Measurements from ENCODE around the gene SHKBP1.

SHKBP1 gene

DNA sequence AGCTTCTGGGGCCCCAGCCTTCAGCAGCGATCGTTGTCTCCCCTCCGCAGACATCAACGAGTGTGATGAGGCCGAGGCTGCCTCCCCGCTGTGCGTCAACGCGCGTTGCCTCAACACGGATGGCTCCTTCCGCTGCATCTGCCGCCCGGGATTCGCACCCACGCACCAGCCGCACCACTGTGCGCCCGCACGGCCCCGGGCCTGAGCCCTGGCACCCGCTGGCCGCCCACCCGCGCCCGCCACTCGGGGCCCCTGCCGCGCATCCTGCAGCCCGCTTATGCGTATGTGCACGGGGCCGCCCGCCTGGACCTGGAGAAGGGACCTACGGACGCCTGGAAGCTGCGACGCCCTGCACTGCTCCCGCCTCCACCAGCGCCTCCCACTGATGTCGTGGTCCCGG lies 52.7 kb downstream of the SHKBP1 start:
- no peak overlapping the region for H3K27ac ChIP-seq (ENCODE audit: low read depth, low read length)
- no peaks in the 10 kb centered on the region for H3K4me1 ChIP-seq (ENCODE audit: control insufficient read depth, low read length)
- H3K27me3 ChIP-seq (ENCODE audit: control insufficient read depth, low read length) = 0 out of 2 replicates have a peak, but pooled peaks cover 3% of the 10 kb centered on the region
- H3K79me2 ChIP-seq (ENCODE audit: control insufficient read depth, low read length) = no peaks in the 10 kb centered on the region
- H4K20me1 ChIP-seq (ENCODE audit: control insufficient read depth, insufficient read depth, low read depth, low read length) = no peaks in the 10 kb centered on the region
- H3K9me2 ChIP-seq (replicated peaks; ENCODE audit: control insufficient read depth, low read length) = no peaks in the 10 kb centered on the region
- TF ChIP-seq, protein P1, sequence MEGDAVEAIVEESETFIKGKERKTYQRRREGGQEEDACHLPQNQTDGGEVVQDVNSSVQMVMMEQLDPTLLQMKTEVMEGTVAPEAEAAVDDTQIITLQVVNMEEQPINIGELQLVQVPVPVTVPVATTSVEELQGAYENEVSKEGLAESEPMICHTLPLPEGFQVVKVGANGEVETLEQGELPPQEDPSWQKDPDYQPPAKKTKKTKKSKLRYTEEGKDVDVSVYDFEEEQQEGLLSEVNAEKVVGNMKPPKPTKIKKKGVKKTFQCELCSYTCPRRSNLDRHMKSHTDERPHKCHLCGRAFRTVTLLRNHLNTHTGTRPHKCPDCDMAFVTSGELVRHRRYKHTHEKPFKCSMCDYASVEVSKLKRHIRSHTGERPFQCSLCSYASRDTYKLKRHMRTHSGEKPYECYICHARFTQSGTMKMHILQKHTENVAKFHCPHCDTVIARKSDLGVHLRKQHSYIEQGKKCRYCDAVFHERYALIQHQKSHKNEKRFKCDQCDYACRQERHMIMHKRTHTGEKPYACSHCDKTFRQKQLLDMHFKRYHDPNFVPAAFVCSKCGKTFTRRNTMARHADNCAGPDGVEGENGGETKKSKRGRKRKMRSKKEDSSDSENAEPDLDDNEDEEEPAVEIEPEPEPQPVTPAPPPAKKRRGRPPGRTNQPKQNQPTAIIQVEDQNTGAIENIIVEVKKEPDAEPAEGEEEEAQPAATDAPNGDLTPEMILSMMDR (IDR thresholded peaks at IDR 0.05; ENCODE audit: low read depth, low read length, poor library complexity, severe bottlenecking) = no peak
- no peak for TF ChIP-seq EZH2phosphoT487 (IDR thresholded peaks at IDR 0.05; ENCODE audit: borderline replicate concordance, low read length)
- peaks cover 3% of the 10 kb centered on the region; the same call in 1 of the 2 replicates for H3F3A ChIP-seq (ENCODE audit: control insufficient read depth, insufficient read depth)
- H3K4me2 ChIP-seq (ENCODE audit: low read length) = no peak overlapping the region
- no peaks in the 10 kb centered on the region for H3K9me3 ChIP-seq (ENCODE audit: control insufficient read depth, insufficient read depth, low read length)
- H3K36me3 ChIP-seq (ENCODE audit: control insufficient read depth, low read length) = no peaks in the 10 kb centered on the region
- H3K4me3 ChIP-seq (ENCODE audit: low read length) = no peak overlapping the region

DNA sequence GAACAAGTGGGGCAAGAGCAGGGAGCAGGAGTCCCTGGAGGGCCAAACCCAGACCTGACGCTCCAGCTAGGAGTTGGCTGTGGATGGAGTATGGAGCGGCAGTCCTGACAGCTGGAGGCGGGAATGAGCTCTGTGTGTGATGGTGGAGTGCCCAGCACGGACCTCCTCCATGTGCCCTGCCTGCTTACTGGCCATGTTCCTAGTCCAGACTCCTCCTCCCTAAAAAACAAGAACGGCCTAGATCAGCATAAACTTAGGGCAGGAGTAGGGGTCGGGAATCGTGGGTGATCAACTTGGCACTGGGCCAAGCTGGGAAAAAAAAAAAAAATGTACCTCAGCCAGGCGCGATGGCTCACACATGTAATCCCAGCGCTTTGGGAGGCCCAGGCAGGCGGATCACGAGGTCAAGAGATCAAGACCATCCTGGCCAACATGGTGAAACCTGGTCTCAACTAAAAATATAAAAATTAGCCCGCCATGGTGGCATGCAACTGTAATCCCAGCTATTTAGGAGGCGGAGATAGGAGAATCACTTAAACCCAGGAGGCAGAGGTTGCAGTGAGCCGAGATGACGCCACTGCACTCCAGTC lies 54.0 kb downstream of the SHKBP1 start:
- Histone ChIP-seq H3K4me3 (ENCODE audit: low read length) (no peak overlapping the region), H3K36me3 (ENCODE audit: control insufficient read depth, low read length) (no peaks in the 10 kb centered on the region), H3K4me2 (ENCODE audit: low read length) (no peak overlapping the region), H3K27me3 (ENCODE audit: control insufficient read depth, low read length) (peaks cover 8% of the 10 kb centered on the region), H3K9me2 (replicated peaks; ENCODE audit: control insufficient read depth, low read length) (no peaks in the 10 kb centered on the region), H3K9me3 (ENCODE audit: control insufficient read depth, insufficient read depth, low read length) (no peaks in the 10 kb centered on the region), H3K79me2 (ENCODE audit: control insufficient read depth, low read length) (no peaks in the 10 kb centered on the region), H4K20me1 (ENCODE audit: control insufficient read depth, insufficient read depth, low read depth, low read length) (no peaks in the 10 kb centered on the region), H3F3A (ENCODE audit: control insufficient read depth, insufficient read depth) (no peaks in the 10 kb centered on the region), H3K27ac (ENCODE audit: low read depth, low read length) (no peak overlapping the region), H3K4me1 (ENCODE audit: control insufficient read depth, low read length) (no peaks in the 10 kb centered on the region)
- TF ChIP-seq, protein P1 (IDR thresholded peaks at IDR 0.05; ENCODE audit: low read depth, low read length, poor library complexity, severe bottlenecking) = no peak
- no peak for TF ChIP-seq EZH2phosphoT487 (IDR thresholded peaks at IDR 0.05; ENCODE audit: borderline replicate concordance, low read length)

DNA sequence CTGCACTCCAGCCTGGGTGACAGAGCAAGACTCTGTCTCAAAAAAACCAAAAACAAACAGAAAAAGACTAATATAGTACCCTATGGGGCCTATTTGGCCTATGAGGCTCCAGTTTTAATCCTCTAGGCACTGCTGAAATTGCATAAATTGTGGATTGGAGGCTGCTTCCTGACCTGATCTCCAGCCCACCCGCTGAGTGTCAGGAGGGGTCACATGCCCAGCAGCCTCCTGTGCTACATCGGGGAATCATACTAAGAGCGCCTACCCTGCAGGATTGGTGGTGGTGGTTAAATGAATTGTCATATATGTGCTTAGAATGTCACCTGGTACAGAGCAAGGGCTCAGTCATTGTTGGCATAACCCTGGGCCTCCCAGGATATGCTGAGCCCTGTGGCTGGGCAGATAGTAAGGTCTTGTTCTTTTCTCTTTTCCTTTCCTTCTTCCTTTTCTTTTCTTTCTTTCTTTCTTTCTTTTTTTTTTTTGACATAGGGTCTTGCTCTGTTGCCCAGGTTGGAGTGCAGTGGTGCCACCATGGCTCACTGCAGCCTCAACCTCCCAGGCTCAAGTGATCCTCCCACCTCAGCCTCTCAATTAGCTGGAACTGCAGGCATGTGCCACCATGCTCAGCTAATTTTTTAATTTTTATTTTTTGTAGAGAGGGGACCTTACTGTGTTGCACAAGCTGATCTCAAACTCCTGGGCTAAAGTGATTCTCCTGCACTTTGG lies 55.8 kb downstream of the SHKBP1 start:
- Histone ChIP-seq H3K36me3 (ENCODE audit: control insufficient read depth, low read length) (no peaks in the 10 kb centered on the region), H3F3A (ENCODE audit: control insufficient read depth, insufficient read depth) (no peaks in the 10 kb centered on the region), H3K27ac (ENCODE audit: low read depth, low read length) (no peak overlapping the region), H3K4me1 (ENCODE audit: control insufficient read depth, low read length) (no peaks in the 10 kb centered on the region), H4K20me1 (ENCODE audit: control insufficient read depth, insufficient read depth, low read depth, low read length) (no peaks in the 10 kb centered on the region), H3K4me3 (ENCODE audit: low read length) (no peak overlapping the region), H3K79me2 (ENCODE audit: control insufficient read depth, low read length) (no peaks in the 10 kb centered on the region), H3K9me3 (ENCODE audit: control insufficient read depth, insufficient read depth, low read length) (no peaks in the 10 kb centered on the region), H3K27me3 (ENCODE audit: control insufficient read depth, low read length) (peaks cover 10% of the 10 kb centered on the region), H3K4me2 (ENCODE audit: low read length) (no peak overlapping the region), H3K9me2 (replicated peaks; ENCODE audit: control insufficient read depth, low read length) (no peaks in the 10 kb centered on the region)
- TF ChIP-seq, protein P1 (IDR thresholded peaks at IDR 0.05; ENCODE audit: low read depth, low read length, poor library complexity, severe bottlenecking) = no peak

All from DOHH2 (cell line).